Measurements from ENCODE around the gene SPECC1L.

SPECC1L gene

GRCh38 chr22:24363243-24363642, 92.6 kb downstream of the SPECC1L start:
- DNase-seq (ENCODE audit: low read depth), result no peak

- DNase-seq (ENCODE audit: low read depth), result no peak
These were observed 96.1 kb downstream of the SPECC1L start for GRCh38 chr22:24366701-24367100.

- DNase-seq (ENCODE audit: low read depth), result no peak
These were observed 97.2 kb downstream of the SPECC1L start for GRCh38 chr22:24367841-24368240.

- DNase-seq (ENCODE audit: low read depth), result no peak
These were observed 99.8 kb downstream of the SPECC1L start for GRCh38 chr22:24370401-24370800.

- DNase-seq (ENCODE audit: low read depth), result no peak
These were observed 105.4 kb downstream of the SPECC1L start for GRCh38 chr22:24376002-24376401.

GRCh38 chr22:24376586-24376985, 106.0 kb downstream of the SPECC1L start:
- DNase-seq (ENCODE audit: low read depth), result no peak

- no peak for DNase-seq (ENCODE audit: low read depth)
These were observed 108.9 kb downstream of the SPECC1L start for GRCh38 chr22:24379536-24379935.

GRCh38 chr22:24380220-24380904, 109.7 kb downstream of the SPECC1L start:
- DNase-seq (ENCODE audit: low read depth), result no peak

- no peak for DNase-seq (ENCODE audit: low read depth)
These were observed 110.2 kb downstream of the SPECC1L start for GRCh38 chr22:24380905-24381230.

GRCh38 chr22:24383061-24383460, 112.4 kb downstream of the SPECC1L start:
- DNase-seq (ENCODE audit: low read depth), result no peak

GRCh38 chr22:24384131-24384530, 113.5 kb downstream of the SPECC1L start:
- DNase-seq (ENCODE audit: low read depth), result no peak

GRCh38 chr22:24386937-24387471, 116.4 kb downstream of the SPECC1L start:
- no peak for DNase-seq (ENCODE audit: low read depth)

- DNase-seq (ENCODE audit: low read depth), result no peak
These were observed 119.0 kb downstream of the SPECC1L start for GRCh38 chr22:24389680-24390079.

- no peak for DNase-seq (ENCODE audit: low read depth)
These were observed 119.5 kb downstream of the SPECC1L start for GRCh38 chr22:24390156-24390555.

GRCh38 chr22:24390576-24390975, 119.9 kb downstream of the SPECC1L start:
- DNase-seq (ENCODE audit: low read depth), result no peak

- DNase-seq (ENCODE audit: low read depth), result no peak
These were observed 121.2 kb downstream of the SPECC1L start for GRCh38 chr22:24391836-24392217.

- no peak for DNase-seq (ENCODE audit: low read depth)
These were observed 121.7 kb downstream of the SPECC1L start for GRCh38 chr22:24392218-24392931.

- no peak for DNase-seq (ENCODE audit: low read depth)
These were observed 122.5 kb downstream of the SPECC1L start for GRCh38 chr22:24393012-24393559.

- DNase-seq (ENCODE audit: low read depth), result no peak
These were observed 123.2 kb downstream of the SPECC1L start for GRCh38 chr22:24393848-24394247.

- no peak for DNase-seq (ENCODE audit: low read depth)
These were observed 123.6 kb downstream of the SPECC1L start for GRCh38 chr22:24394254-24394653.

- DNase-seq (ENCODE audit: low read depth), result no peak
These were observed 127.8 kb downstream of the SPECC1L start for GRCh38 chr22:24398409-24398808.

GRCh38 chr22:24400034-24400725, 129.5 kb downstream of the SPECC1L start:
- DNase-seq (ENCODE audit: low read depth), result no peak

Measured in CMK (cell line).